HG03159 (cell line): Measurements from ENCODE around the gene FSD2.

Source experiments
- ATAC-seq: cut with Tn5 transposase; IDR thresholded peaks from one replicate; pipeline ENCODE4 v1.9.1; 2021; ENCODE audit warnings: mild to moderate bottlenecking, moderate library complexity; ENCODE audit not compliant: unreplicated experiment

Gene FSD2

GRCh38 chr15:82805994-82806406 lies at the start of gene FSD2:
Gene FSD2, minus strand, starts transcription at chr15:82806069. Its CDS starts 18,679 bp downstream, at chr15:82787390.
- ATAC-seq = peak; percentile 53

DNA sequence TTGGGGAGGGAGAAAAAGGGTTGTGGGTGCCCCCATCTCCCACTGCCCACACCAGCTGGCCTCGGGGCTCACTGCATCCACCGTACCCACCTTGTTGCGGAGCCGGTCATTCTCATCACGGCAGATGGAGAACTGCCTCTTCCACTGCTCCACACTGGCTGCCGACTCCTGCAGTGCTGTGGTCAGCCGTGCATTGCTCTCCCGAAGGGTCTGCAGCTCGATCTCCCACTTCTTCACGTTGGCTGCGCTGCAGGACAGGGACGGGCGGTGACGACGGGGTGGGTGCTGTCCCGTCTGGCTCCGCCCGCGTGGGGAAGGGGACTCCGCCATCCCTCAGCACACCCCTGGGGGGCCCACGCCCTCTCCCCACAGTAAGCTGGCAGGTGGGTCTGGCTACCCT lies 48.7 kb upstream of the FSD2 start:
- no peak for ATAC-seq

- no peak for ATAC-seq
These were observed 47.2 kb upstream of the FSD2 start for GRCh38 chr15:82852941-82853561.

GRCh38 chr15:82851981-82852511 lies 46.2 kb upstream of the FSD2 start:
- no peak for ATAC-seq

DNA sequence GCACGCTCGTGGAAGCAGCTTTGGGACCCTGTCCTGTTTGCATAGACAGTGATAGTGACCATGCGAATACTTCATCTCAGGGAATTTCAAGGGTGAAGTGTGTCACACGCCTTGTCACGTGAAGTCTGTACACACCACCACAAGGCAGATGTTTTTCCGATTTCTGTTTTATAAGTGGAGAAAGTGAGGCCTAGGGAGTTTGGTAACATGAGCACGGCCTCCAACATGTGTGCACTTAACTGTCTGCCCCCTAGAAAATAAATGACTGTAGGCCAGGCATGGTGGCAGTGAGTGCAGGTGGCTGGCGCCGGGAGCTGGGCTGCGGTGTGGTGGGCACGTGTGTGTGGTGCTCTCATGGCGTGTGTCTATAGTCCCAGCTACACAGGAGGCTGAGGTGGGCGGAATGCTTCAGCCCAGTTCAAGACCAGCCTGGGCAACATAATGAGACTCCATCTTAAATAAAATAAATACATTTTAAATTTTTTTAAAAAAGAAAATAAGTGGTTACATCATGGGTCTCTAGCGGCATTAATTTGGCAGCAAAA lies 45.5 kb upstream of the FSD2 start:
- no peak for ATAC-seq

DNA sequence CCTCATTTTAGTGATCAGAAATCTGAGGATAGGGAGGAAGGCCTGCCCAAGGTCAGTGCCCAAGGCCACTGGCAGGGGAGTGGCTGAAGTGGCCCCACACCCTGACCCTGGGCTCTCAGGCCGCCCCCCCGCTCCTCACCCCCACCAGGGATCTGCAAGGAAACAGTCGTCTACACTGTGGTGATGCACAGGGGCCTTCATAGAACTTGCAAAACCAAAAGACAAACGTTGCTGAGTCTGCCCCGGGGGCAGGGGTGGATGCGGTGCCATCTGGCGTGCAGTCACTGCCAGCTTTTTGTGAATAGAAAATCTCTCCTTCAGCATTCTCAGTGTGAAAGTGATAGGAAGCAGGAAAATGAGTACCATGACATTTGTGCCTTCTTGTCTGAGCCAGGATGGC lies 44.9 kb upstream of the FSD2 start:
- no peak for ATAC-seq

- no peak for ATAC-seq
These were observed 44.0 kb upstream of the FSD2 start for GRCh38 chr15:82849556-82850512.

DNA sequence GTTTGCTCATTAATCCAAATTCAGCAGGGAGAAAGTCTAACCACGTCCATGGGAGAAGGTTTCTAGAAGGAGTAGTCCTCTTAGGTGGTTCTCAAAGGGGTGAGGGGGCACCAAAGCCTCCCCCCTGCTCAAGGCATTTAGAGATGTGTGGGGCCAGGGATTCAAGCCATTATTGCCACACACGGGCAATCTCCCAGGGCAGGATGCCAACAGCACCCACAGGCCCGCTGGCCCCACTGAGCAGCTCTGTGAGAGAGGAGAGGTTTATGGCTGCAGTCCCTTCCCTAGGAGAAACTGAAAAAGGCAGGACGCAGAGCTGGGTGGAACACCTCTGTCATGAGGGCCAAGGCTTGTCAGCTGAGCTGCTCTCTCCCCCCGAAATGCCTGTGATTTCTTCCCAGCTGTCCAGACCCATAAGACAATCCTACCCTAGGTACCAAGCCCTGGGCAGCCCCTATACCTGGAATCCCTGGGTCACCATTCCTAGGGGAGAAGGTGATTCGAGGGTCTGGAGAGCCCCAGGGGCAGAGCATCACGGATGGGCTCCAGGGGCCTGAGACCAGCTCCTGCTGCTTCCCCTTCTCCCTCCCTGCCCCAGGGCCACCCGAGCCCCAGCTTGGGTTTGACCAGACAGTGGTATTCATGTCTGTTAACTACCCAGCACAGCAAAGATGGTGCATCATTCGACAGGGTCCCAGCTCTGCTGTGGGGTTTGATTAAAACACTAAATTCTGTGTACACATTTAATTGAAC lies 42.5 kb upstream of the FSD2 start:
- no peak for ATAC-seq

DNA sequence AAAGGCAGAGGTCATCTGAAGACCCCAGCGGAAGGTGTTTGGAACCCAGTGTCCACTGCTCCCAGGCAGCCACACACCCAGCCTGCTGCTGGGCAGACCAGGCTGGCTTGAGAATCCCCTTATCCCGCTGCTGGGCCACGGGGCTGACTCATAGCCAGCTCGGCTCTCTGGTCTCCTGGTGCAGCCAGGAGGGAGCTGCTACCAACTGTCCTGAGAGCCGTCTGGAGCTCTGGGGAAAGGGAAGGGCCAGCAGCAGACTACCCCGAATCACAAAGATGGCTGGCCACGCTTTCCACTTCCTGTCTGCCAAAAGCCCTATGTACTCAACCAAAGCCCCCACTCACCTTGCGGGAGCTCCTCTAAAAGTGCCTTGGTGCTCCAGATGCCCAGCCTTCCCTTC lies 41.8 kb upstream of the FSD2 start:
- no peak for ATAC-seq

DNA sequence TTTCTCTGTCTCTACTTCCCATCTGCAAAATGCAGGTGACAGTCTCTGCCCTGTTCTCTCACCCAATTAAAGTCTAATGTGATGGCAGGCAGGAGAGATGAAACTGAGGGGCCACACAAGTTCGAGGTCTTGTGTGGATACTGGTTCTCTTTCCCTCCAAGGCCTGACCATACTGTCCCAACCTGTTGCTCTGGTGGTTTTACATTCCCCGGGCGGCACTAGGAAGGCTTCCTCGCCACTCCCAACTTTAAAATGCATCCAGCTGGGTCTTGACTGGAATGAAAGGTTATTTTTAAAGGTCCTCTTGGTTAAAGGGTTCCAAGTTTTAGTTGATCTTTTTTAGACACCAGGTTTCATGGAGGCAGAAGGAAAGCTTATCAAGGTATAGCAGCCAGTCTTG lies 40.8 kb upstream of the FSD2 start:
- no peak for ATAC-seq

GRCh38 chr15:82845686-82846085 lies 39.8 kb upstream of the FSD2 start:
- no peak for ATAC-seq

- no peak for ATAC-seq
These were observed 37.7 kb upstream of the FSD2 start for GRCh38 chr15:82843566-82843965.

DNA sequence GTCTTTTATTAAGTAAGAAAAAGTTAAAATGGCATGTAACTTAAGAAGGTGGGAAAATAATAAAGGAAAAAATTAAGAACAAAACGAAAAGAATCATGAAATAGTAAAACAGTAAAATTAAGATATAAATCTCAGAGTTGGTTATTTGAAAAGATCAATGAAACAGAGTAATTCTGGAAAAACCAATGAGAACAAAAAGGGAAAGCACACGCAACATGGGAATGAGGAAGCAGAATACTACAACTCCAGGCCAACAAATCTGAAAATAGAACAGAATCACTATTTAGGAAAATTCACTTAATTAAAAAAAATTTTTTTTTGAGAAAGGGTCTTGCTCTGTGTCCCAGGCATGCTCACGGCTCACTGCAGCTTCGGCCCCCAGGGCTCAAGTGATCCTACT lies 34.3 kb upstream of the FSD2 start:
- no peak for ATAC-seq

GRCh38 chr15:82839136-82839535 lies 33.3 kb upstream of the FSD2 start:
- ATAC-seq = no peak

GRCh38 chr15:82838096-82838735 lies 32.3 kb upstream of the FSD2 start:
- no peak for ATAC-seq

DNA sequence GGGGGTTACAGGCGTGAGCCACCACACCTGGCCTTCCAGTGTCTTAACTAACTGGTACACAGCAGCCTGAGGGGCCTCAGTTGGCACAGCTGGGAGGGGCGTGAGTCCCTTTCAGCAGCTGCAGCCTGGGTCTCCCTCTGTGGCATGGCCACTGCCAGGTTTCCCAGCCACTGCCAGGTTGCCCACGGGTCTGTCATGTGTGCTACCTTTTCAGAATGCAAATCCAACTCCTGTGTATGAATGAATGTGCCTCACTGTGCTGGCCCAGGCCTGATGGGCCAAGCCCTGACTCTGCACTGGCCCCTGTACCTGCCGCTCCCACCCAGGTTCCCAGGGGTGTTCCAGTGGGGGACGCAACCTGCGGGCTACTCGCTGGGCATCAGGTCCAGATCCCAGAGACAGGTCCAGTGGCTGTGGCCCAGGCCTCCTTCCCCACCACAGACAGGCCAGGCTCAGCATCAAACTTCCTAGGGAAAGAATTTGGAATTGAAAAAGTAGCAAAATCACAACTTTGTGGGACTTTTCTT lies 29.6 kb upstream of the FSD2 start:
- ATAC-seq = no peak

GRCh38 chr15:82833362-82833682 lies 27.5 kb upstream of the FSD2 start:
- ATAC-seq = no peak

- peak; percentile 93 for ATAC-seq
These were observed 26.9 kb upstream of the FSD2 start for GRCh38 chr15:82832601-82833361.

GRCh38 chr15:82831894-82832600 lies 26.2 kb upstream of the FSD2 start:
- no peak for ATAC-seq
